Measurements from ENCODE around the gene ACOT11. TPM values are rescaled to one million over a fixed set of nuclear protein-coding genes. Genes with fewer than 3 reads are reported as not detected.

ACOT11 gene
- total RNA-seq, 3 donors from 2014 or later, result 1.6 to 7.3 (median 1.8) TPM

GRCh38 chr1:54594463-54594862, 46.4 kb downstream of the ACOT11 start:
- H3K27ac ChIP-seq, result no peak overlapping the region
- intact Hi-C loops (cut with DNase I; ENCODE audit: low total_unique reads), result no loop called here
- H3K36me3 ChIP-seq, result no peaks in the 10 kb centered on the region
- TF ChIP-seq POLR2A (IDR thresholded peaks at IDR 0.05), result no peak
- TF ChIP-seq CTCF (IDR thresholded peaks at IDR 0.05), result no peak
- TF ChIP-seq POLR2AphosphoS5 (IDR thresholded peaks at IDR 0.05), result no peak
- H3K4me1 ChIP-seq, result no peaks in the 10 kb centered on the region
- H3K27me3 ChIP-seq, result no peaks in the 10 kb centered on the region
- H3K9me3 ChIP-seq, result no peaks in the 10 kb centered on the region
- no peak for DNase-seq (ENCODE audit: low spot score in 2 of 2)
- H3K4me3 ChIP-seq, result no peak overlapping the region

GRCh38 chr1:54595956-54596498, 48.0 kb downstream of the ACOT11 start:
- Histone ChIP-seq H3K4me3 (no peak overlapping the region), H3K36me3 (no peaks in the 10 kb centered on the region), H3K4me1 (no peaks in the 10 kb centered on the region), H3K27ac (no peak overlapping the region), H3K9me3 (no peaks in the 10 kb centered on the region), H3K27me3 (no peaks in the 10 kb centered on the region)
- intact Hi-C loops (cut with DNase I; ENCODE audit: low total_unique reads), result no loop called here
- no peak for DNase-seq (ENCODE audit: low spot score in 2 of 2)
- TF ChIP-seq POLR2A (IDR thresholded peaks at IDR 0.05) (no peak), CTCF (IDR thresholded peaks at IDR 0.05) (no peak), POLR2AphosphoS5 (IDR thresholded peaks at IDR 0.05) (no peak)

DNA sequence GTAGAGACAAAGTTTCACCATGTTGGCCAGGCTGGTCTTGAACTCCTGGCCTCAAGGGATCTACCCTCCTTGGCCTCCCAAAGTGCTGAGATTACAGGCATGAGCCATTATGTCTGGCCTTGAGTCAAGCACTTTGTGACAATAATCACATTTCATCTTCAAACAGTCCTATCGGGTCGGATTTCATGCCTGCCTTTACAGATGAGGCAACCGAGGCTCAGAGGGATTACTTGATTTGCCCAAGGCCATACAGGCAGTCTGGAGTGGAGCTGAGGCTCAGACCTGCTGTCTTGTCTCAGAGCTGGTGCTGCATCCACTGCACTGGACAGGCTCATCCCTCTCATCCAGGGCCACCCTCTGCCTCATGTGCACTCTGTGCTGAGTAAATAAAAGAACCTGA, 48.7 kb downstream of the ACOT11 start:
- H3K27ac ChIP-seq, result no peak overlapping the region
- no peaks in the 10 kb centered on the region for H3K36me3 ChIP-seq
- TF ChIP-seq POLR2AphosphoS5 (IDR thresholded peaks at IDR 0.05) (no peak), POLR2A (IDR thresholded peaks at IDR 0.05) (no peak), CTCF (IDR thresholded peaks at IDR 0.05) (no peak)
- no peaks in the 10 kb centered on the region for H3K4me1 ChIP-seq
- no peak overlapping the region for H3K4me3 ChIP-seq
- no peaks in the 10 kb centered on the region for H3K9me3 ChIP-seq
- DNase-seq (ENCODE audit: low spot score in 2 of 2), result no peak
- intact Hi-C loops (cut with DNase I; ENCODE audit: low total_unique reads), result no loop called here
- no peaks in the 10 kb centered on the region for H3K27me3 ChIP-seq

DNA sequence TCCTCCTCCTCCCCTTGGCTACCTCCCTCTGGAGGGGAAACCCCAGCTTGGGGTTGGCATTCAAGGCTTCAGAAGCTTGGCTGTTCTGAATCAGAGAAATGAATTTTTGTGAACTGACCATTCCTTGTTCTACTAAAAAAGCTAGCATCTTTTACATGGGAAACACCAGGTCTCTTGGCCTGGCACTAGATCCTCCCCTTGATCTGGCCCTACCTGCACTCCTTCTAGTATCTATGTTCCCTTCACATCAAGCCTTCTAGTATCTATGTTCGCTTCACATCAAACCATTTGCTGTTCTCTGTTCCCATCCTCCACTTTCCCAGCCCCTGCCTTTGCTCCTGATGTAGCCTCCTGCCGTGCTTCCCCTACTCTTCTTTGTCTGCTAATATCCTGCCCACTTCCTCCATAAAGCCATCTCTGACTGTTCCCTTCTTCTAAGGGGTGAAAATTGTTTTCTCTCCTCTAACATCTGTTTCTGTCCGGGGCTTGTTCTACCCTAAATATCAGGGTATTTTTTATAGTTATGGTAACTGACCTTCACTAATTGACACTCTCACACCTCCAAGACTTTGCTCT, 49.5 kb downstream of the ACOT11 start:
- Histone ChIP-seq H3K9me3 (no peaks in the 10 kb centered on the region), H3K4me3 (no peak overlapping the region), H3K36me3 (no peaks in the 10 kb centered on the region), H3K27ac (no peak overlapping the region), H3K27me3 (no peaks in the 10 kb centered on the region), H3K4me1 (no peaks in the 10 kb centered on the region)
- TF ChIP-seq CTCF (IDR thresholded peaks at IDR 0.05) (no peak), POLR2AphosphoS5 (IDR thresholded peaks at IDR 0.05) (no peak), POLR2A (IDR thresholded peaks at IDR 0.05) (no peak)
- intact Hi-C loops (cut with DNase I; ENCODE audit: low total_unique reads), result no loop called here
- no peak for DNase-seq (ENCODE audit: low spot score in 2 of 2)

GRCh38 chr1:54599211-54599823, 51.3 kb downstream of the ACOT11 start:
- intact Hi-C loops (cut with DNase I; ENCODE audit: low total_unique reads), result no loop called here
- H3K27me3 ChIP-seq, result no peaks in the 10 kb centered on the region
- H3K36me3 ChIP-seq, result no peaks in the 10 kb centered on the region
- no peaks in the 10 kb centered on the region for H3K9me3 ChIP-seq
- no peak for DNase-seq (ENCODE audit: low spot score in 2 of 2)
- no peak overlapping the region for H3K27ac ChIP-seq
- TF ChIP-seq CTCF (IDR thresholded peaks at IDR 0.05) (no peak), POLR2AphosphoS5 (IDR thresholded peaks at IDR 0.05) (no peak), POLR2A (IDR thresholded peaks at IDR 0.05) (no peak)
- no peaks in the 10 kb centered on the region for H3K4me1 ChIP-seq
- no peak overlapping the region for H3K4me3 ChIP-seq

All from breast epithelium (tissue), 4 donors.